ENCODE results near the gene DCUN1D5. TPM values are rescaled to one million over a fixed set of nuclear protein-coding genes. Genes with fewer than 3 reads are reported as not detected.

Gene DCUN1D5
- total and polyA plus RNA-seq, 12 donors: 9.2 to 89.7 (median 26.5) TPM

DNA sequence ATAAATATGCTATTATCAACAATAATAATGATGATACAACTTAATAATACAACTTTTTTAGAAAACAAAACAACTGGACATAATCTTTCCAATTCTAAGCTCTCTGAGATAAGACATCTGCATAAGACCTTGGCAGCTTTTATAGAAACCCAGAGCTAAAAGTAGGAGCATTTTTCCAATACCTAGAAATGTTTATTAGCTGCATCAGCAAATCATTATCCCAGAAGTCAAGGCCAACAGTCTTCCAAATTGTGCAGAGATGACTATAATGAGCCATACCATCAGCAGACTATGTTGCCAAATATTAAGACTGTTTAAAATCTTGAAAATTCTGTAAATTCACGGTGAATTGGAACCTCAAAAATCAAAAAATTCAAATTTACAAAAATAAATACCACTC lies 30.3 kb downstream of the DCUN1D5 start:
- H3K27me3 ChIP-seq: no peaks in the 10 kb centered on the region
- WGBS, 4 donors: 92 to 100% (median 97%) methylated on average over 1 of the region's 1 CpG
- TF ChIP-seq POLR2A (IDR thresholded peaks at IDR 0.05): no peak
- TF ChIP-seq, protein P1, sequence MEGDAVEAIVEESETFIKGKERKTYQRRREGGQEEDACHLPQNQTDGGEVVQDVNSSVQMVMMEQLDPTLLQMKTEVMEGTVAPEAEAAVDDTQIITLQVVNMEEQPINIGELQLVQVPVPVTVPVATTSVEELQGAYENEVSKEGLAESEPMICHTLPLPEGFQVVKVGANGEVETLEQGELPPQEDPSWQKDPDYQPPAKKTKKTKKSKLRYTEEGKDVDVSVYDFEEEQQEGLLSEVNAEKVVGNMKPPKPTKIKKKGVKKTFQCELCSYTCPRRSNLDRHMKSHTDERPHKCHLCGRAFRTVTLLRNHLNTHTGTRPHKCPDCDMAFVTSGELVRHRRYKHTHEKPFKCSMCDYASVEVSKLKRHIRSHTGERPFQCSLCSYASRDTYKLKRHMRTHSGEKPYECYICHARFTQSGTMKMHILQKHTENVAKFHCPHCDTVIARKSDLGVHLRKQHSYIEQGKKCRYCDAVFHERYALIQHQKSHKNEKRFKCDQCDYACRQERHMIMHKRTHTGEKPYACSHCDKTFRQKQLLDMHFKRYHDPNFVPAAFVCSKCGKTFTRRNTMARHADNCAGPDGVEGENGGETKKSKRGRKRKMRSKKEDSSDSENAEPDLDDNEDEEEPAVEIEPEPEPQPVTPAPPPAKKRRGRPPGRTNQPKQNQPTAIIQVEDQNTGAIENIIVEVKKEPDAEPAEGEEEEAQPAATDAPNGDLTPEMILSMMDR (IDR thresholded peaks at IDR 0.05): no peak
- no peak overlapping the region for H3K27ac ChIP-seq
- peaks cover 0 to 16% of the 10 kb centered on the region in 2 donors for H3K36me3 ChIP-seq (replicated peaks in 1 of 2)
- no peak overlapping the region for H3K4me3 ChIP-seq
- peaks cover 0 to 16% of the 10 kb centered on the region in 2 donors for H3K4me1 ChIP-seq (replicated peaks in 1 of 2)
- DNase-seq: no peak
- intact Hi-C loops (cut with DNase I): no loop called here
- no peaks in the 10 kb centered on the region for H3K9me3 ChIP-seq (replicated peaks in 1 of 3)

DNA sequence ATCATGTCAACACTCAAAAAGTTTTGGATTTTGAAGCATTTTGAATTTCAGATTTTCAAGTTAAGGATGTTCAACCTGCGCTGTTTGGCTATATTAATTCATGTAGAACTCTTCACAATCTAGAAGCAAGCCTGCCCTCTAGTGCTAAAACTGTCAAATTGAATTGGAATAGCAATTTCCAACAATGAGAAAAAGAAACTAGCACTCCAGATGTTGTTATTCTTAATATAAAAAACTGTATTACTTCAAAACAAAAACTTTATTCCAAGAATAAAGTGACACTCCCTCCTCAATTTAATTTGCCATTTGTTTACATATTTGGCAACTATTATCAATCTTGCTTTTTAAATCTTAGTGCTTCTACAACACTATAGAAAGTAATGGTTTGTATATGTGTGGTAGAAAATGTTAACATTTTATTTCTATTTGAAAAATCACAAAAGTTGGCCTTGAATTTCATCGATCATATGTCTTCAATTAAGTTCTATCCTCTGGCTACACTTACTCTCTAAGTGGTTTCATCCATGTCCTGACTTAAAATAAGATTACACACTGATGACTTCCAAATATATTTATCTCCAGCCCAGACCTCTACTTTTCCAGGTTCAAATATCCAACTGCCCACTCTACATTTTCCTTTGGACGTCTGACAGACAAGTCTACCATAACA lies 36.6 kb downstream of the DCUN1D5 start:
- 32 to 41% (median 33%) methylated on average over 3 of the region's 3 CpGs for WGBS, 4 donors
- Histone ChIP-seq H3K36me3 (replicated peaks in 1 of 2) (no peaks in the 10 kb centered on the region), H3K27me3 (no peaks in the 10 kb centered on the region), H3K9me3 (replicated peaks in 1 of 3) (no peaks in the 10 kb centered on the region), H3K4me1 (replicated peaks in 1 of 2) (no peaks in the 10 kb centered on the region), H3K27ac (no peak overlapping the region), H3K4me3 (no peak overlapping the region)
- no peak for DNase-seq
- no peak for TF ChIP-seq POLR2A (IDR thresholded peaks at IDR 0.05)
- TF ChIP-seq, protein P1 (IDR thresholded peaks at IDR 0.05): peak; percentile 59 to 72 (median 65)
- intact Hi-C loops (cut with DNase I): no loop called here

DNA sequence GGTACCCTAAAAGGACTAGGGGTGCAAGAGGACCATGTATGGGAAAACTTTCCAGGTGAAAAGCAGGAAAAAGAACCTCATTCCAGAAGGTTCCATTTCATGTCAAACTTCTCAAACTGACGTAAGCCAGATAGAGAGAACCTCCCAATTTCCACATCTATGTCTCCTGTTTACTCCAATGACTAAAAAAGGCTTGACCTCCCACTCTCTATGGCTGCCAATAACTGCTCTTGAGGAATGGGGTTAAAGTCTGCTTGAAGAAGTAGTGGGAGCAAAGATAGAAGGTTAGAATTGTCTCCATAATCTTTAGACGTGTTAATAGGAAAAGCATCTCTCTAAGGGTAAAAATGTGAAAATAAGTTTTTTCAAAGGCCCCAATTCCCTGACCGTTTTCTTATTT lies 38.0 kb downstream of the DCUN1D5 start:
- Histone ChIP-seq H3K4me3 (no peak overlapping the region), H3K27me3 (no peaks in the 10 kb centered on the region), H3K36me3 (replicated peaks in 1 of 2) (no peaks in the 10 kb centered on the region), H3K4me1 (replicated peaks in 1 of 2) (no peaks in the 10 kb centered on the region), H3K27ac (no peak overlapping the region), H3K9me3 (replicated peaks in 1 of 3) (no peaks in the 10 kb centered on the region)
- WGBS, 4 donors: 89 to 92% (median 90%) methylated on average over 3 of the region's 3 CpGs
- TF ChIP-seq, protein P1 (IDR thresholded peaks at IDR 0.05): no peak
- no peak for TF ChIP-seq POLR2A (IDR thresholded peaks at IDR 0.05)
- intact Hi-C loops (cut with DNase I): no loop called here
- no peak for DNase-seq

DNA sequence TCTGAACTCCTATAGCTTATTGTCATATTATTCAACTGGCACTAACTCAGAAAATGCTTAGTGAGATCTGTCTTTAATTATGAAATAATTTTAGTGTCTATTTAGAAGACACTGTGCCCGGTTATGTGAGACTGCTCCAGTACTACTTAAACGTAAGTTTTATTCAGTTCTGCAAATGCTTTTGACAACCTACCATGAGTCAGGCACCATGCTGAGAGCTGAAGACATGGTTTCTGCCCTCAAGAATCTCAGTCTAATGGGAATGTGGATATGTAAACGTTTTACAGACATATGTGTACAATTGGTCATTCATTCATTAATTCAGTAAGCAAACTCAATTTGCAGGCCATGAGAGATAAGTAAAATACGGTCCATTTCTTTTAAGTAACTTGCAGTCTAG lies 40.0 kb downstream of the DCUN1D5 start:
- Histone ChIP-seq H3K4me1 (replicated peaks in 1 of 2) (no peaks in the 10 kb centered on the region), H3K9me3 (replicated peaks in 1 of 3) (no peaks in the 10 kb centered on the region), H3K36me3 (replicated peaks in 1 of 2) (no peaks in the 10 kb centered on the region), H3K4me3 (no peak overlapping the region), H3K27ac (no peak overlapping the region), H3K27me3 (no peaks in the 10 kb centered on the region)
- TF ChIP-seq, protein P1 (IDR thresholded peaks at IDR 0.05): no peak
- TF ChIP-seq POLR2A (IDR thresholded peaks at IDR 0.05): no peak
- intact Hi-C loops (cut with DNase I): no loop called here
- DNase-seq: no peak
- 78 to 90% (median 80%) methylated on average over 4 of the region's 4 CpGs for WGBS, 4 donors

All from adrenal gland (tissue), 12 donors.